Heart left ventricle (tissue), 16 donors: ENCODE data around the gene GP2. TPM values are rescaled to one million over a fixed set of nuclear protein-coding genes. Genes with fewer than 3 reads are reported as not detected.

ENCODE experiments used
- ATAC-seq, 4 donors: fragments of 200-7000 bp; cut with Tn5 transposase; one replicate each; pipeline ENCODE4 v1.9.1; 2020 to 2022; ENCODE audit warnings: moderate library complexity in 4 of 4, mild to moderate bottlenecking in 3 of 4, moderate number of reproducible peaks in 1 of 4
- DNase-seq, 5 donors: peaks; one replicate each; pipeline ENCODE4 v3.0.0-alpha.2; 2020
- H3K27ac ChIP-seq, 12 donors: fragments of 200-600 bp; sonication (generic) in 4 of 12; one replicate each; pipeline versions ENCODE4 v1.5.0 to v1.8.0; 2016 to 2022; ENCODE audit warnings: mild to moderate bottlenecking in 2 of 12
- H3K27me3 ChIP-seq, 9 donors: fragments of 200-600 bp; sonication (generic) in 2 of 9; one replicate each; pipeline versions ENCODE4 v1.5.1 to v1.8.0; 2016 to 2022; ENCODE audit warnings: mild to moderate bottlenecking in 3 of 9
- H3K36me3 ChIP-seq, 9 donors: fragments of 200-600 bp; sonication (generic) in 2 of 9; one replicate each; pipeline versions ENCODE4 v1.5.0 to v1.8.0; 2018 to 2022; ENCODE audit warnings: mild to moderate bottlenecking in 2 of 9
- H3K4me1 ChIP-seq, 12 donors: fragments of 200-600 bp; sonication (generic) in 4 of 12; one replicate each; pipeline versions ENCODE4 v1.5.0 to v1.8.0; 2016 to 2022; ENCODE audit warnings: mild to moderate bottlenecking in 3 of 12
- H3K4me3 ChIP-seq, 12 donors: fragments of 200-600 bp; sonication (generic) in 4 of 12; one replicate each; pipeline versions ENCODE4 v1.5.0 to v1.8.0; 2017 to 2022; ENCODE audit warnings: mild to moderate bottlenecking in 9 of 12, moderate library complexity in 4 of 12
- H3K9me3 ChIP-seq, 12 donors: fragments of 200-600 bp; sonication (generic) in 4 of 12; one replicate each; pipeline versions ENCODE4 v1.5.0 to v1.8.0; 2016 to 2022; ENCODE audit warnings: mild to moderate bottlenecking in 1 of 12
- CTCF ChIP-seq, 12 donors: fragments of 200-600 bp; sonication (generic) in 4 of 12; IDR thresholded peaks; one replicate each; pipeline versions ENCODE4 v1.5.0 to v1.8.0; 2018 to 2022; ENCODE audit warnings: antibody characterized with exemption in 12 of 12, mild to moderate bottlenecking in 5 of 12
- POLR2A ChIP-seq, 2 donors: fragments of 450-650 bp; IDR thresholded peaks; one replicate each; pipeline ENCODE4 v1.6.1; 2017; ENCODE audit warnings: antibody characterized with exemption in 2 of 2, mild to moderate bottlenecking in 2 of 2, moderate library complexity in 2 of 2
- WGBS, 4 donors: extraction: QIAGEN DNeasy Blood & Tissue Kit in 2 of 4; methylation state at CpG; one replicate each; pipeline versions ENCODE4 v1.1.5 to v1.1.7; 2013 to 2018; 5-methylcytosine and 5-hydroxymethylcytosine counted together
- intact Hi-C, 10 donors: fragments of 100-400 bp; cut with DNase I; formaldehyde crosslinking; loops; one replicate each; pipeline versions ENCODE4 v1.11.1 to v1.14.2; 2022
- polyA plus RNA-seq, 2 donors: library from polyadenylated mRNA; stranded (reverse); fragments of 200-250 nt; gene quantifications; one replicate each; pipeline ENCODE4 v1.2.3, GENCODE V29; 2013
- total RNA-seq, 9 donors: library from RNA; depleted of rRNA in 2 of 9; stranded (reverse); fragments of >200 nt in 2 of 9; fragmentation: NEBNext Ultra II Directional in 3 of 9; extraction: Animal tissue kit (Norgen Biotek cat#: 25700) in 3 of 9; gene quantifications; one replicate each; pipeline versions ENCODE4 v1.1.0 to v1.2.4, GENCODE V29; 2016 to 2023
- donor health status: ischemic (EF 13 %, LVEDD 7.1; RV severe dilation, severe dysfunction).
- donor health status: healthy with polysubstance abuse.
- donor health status: DM: no; HTN: yes; CAD: no.
- donor health status: DM: no; HTN: no; CAD: no.
- donor health status: ischemic (EF 25% LVEDD 6.9; RV normal size, moderate dysfunction).
- donor health status: ischemic (EF 25% LVEDD 5.7; RV mildly dilated, moderate dysfunction).
- donor health status: healthy.
- donor health status: DM: yes; HTN: yes; CAD: no.
- donor health status: ischemic (EF 35%, LVEDD 5.7; RV mildly dilated, moderate dysfunction).
- donor health status: nonischemic (EF 11% LVEDD 7.7; RV severe dilation, severe dysfunction).
- donor health status: DM: yes; HTN: yes; CAD: no.
- donor health status: PGD.
- donor health status: ischemic (EF 29% LVEDD 5.4; RV normal size, mild dysfunction).
- donor health status: nonischemic (EF 23%, LVEDD 6.1; RV moderate dilation, normal function).

GP2 gene
- total and polyA plus RNA-seq, 11 donors = 0.22 to 4.0 (median 2.5) TPM; not detected in 5

- Histone ChIP-seq H3K9me3 (no peaks in the 10 kb centered on the region), H3K27ac (no peak overlapping the region), H3K27me3 (peaks cover 0 to 16% (median 0%) of the 10 kb centered on the region in 9 donors), H3K36me3 (no peaks in the 10 kb centered on the region), H3K4me1 (no peaks in the 10 kb centered on the region), H3K4me3 (no peak overlapping the region)
- DNase-seq (no peak), ATAC-seq (no peak)
- intact Hi-C loops = no loop called here
- 85 to 87% (median 87%) methylated on average over 3 of the region's 3 CpGs for WGBS, 4 donors
- TF ChIP-seq POLR2A (IDR thresholded peaks at IDR 0.05) (no peak), CTCF (IDR thresholded peaks at IDR 0.05) (no peak)
Measured at GRCh38 chr16:20339744-20340143, 12.4 kb upstream of the GP2 start.

- H3K36me3 ChIP-seq = no peaks in the 10 kb centered on the region
- DNase-seq (no peak), ATAC-seq (no peak)
- no peaks in the 10 kb centered on the region for H3K4me1 ChIP-seq
- intact Hi-C loops = no loop called here
- H3K4me3 ChIP-seq = no peak overlapping the region
- no peak overlapping the region for H3K27ac ChIP-seq
- TF ChIP-seq POLR2A (IDR thresholded peaks at IDR 0.05) (no peak), CTCF (IDR thresholded peaks at IDR 0.05) (no peak)
- 34 to 44% (median 41%) methylated on average over 2 of the region's 2 CpGs for WGBS, 4 donors
- H3K27me3 ChIP-seq = peaks cover 0 to 27% (median 0%) of the 10 kb centered on the region in 9 donors
- H3K9me3 ChIP-seq = no peaks in the 10 kb centered on the region
Measured at GRCh38 chr16:20336955-20337354, 9.6 kb upstream of the GP2 start.

GRCh38 chr16:20334396-20334795 lies 7.1 kb upstream of the GP2 start:
- Histone ChIP-seq H3K27me3 (peaks cover 0 to 27% (median 0%) of the 10 kb centered on the region in 9 donors), H3K36me3 (no peaks in the 10 kb centered on the region), H3K4me3 (no peak overlapping the region), H3K27ac (no peak overlapping the region), H3K4me1 (no peaks in the 10 kb centered on the region), H3K9me3 (no peaks in the 10 kb centered on the region)
- intact Hi-C loops = no loop called here
- DNase-seq (no peak), ATAC-seq (no peak)
- TF ChIP-seq CTCF (IDR thresholded peaks at IDR 0.05) (no peak), POLR2A (IDR thresholded peaks at IDR 0.05) (no peak)
- 61 to 82% (median 67%) methylated on average over 1 of the region's 1 CpG for WGBS, 4 donors

GRCh38 chr16:20333120-20333519 lies 5.8 kb upstream of the GP2 start:
- Histone ChIP-seq H3K27ac (no peak overlapping the region), H3K36me3 (no peaks in the 10 kb centered on the region), H3K9me3 (no peaks in the 10 kb centered on the region), H3K4me3 (no peak overlapping the region), H3K4me1 (no peaks in the 10 kb centered on the region), H3K27me3 (peaks cover 0 to 20% (median 0%) of the 10 kb centered on the region in 9 donors)
- DNase-seq = no peak
- WGBS, 4 donors = 64 to 71% (median 64%) methylated on average over 5 of the region's 5 CpGs
- no peak for ATAC-seq
- TF ChIP-seq POLR2A (IDR thresholded peaks at IDR 0.05) = no peak
- TF ChIP-seq CTCF (IDR thresholded peaks at IDR 0.05) = no peak
- intact Hi-C loops = no loop called here
